ENCODE data around the gene NAXD. TPM values are rescaled to one million over a fixed set of nuclear protein-coding genes. Genes with fewer than 3 reads are reported as not detected.

Gene NAXD
- total RNA-seq, 2 donors from 2014 or later, result 19.5 to 21.7 TPM

GRCh38 chr13:110677731-110678545, 62.6 kb downstream of the NAXD start:
- intact Hi-C loops (cut with DNase I), result no loop called here
- DNase-seq (ENCODE audit: low spot score), result no peak

GRCh38 chr13:110680852-110681251, 65.5 kb downstream of the NAXD start:
- no peak for DNase-seq (ENCODE audit: low spot score)
- intact Hi-C loops (cut with DNase I), result no loop called here

GRCh38 chr13:110681868-110682550, 66.7 kb downstream of the NAXD start:
- no peak for DNase-seq (ENCODE audit: low spot score)
- intact Hi-C loops (cut with DNase I), result no loop called here

- DNase-seq (ENCODE audit: low spot score), result no peak
- intact Hi-C loops (cut with DNase I), result no loop called here
Measured at GRCh38 chr13:110682746-110683145, 67.4 kb downstream of the NAXD start.

GRCh38 chr13:110683203-110683883, 68.0 kb downstream of the NAXD start:
- no peak for DNase-seq (ENCODE audit: low spot score)
- intact Hi-C loops (cut with DNase I), result no loop called here

GRCh38 chr13:110683921-110684320, 68.6 kb downstream of the NAXD start:
- no peak for DNase-seq (ENCODE audit: low spot score)
- intact Hi-C loops (cut with DNase I), result no loop called here

- intact Hi-C loops (cut with DNase I), result no loop called here
- no peak for DNase-seq (ENCODE audit: low spot score)
Measured at GRCh38 chr13:110684388-110685056, 69.2 kb downstream of the NAXD start.

GRCh38 chr13:110685305-110686020, 70.1 kb downstream of the NAXD start:
- DNase-seq (ENCODE audit: low spot score), result no peak
- intact Hi-C loops (cut with DNase I), result no loop called here

- no peak for DNase-seq (ENCODE audit: low spot score)
- intact Hi-C loops (cut with DNase I), result no loop called here
Measured at GRCh38 chr13:110687736-110688135, 72.4 kb downstream of the NAXD start.

GRCh38 chr13:110689041-110689440, 73.7 kb downstream of the NAXD start:
- no peak for DNase-seq (ENCODE audit: low spot score)
- intact Hi-C loops (cut with DNase I), result loop anchor here in 1 of 2 donors (1.0 kb wide), 1 partner anchor 30 kb away; no protein-coding TSS in a partner anchor

Other genes starting within 250 kb of the NAXD start
- 10 to 100 TPM in 1 of 2 donors, 1 to 10 TPM in 1; 8.5 to 11.9 TPM for gene RAB20, start 53.8 kb upstream of the NAXD start, total RNA-seq
- 10 to 100 TPM; 43.7 to 46.9 TPM for gene CARS2, start 90.6 kb downstream of the NAXD start, total RNA-seq
- gene ING1, start 98.2 kb downstream of the NAXD start, total RNA-seq, result 1 to 10 TPM; 7.0 to 9.5 TPM

Data from posterior vena cava (tissue), 2 donors.